ENCODE data around the gene FNDC1.

FNDC1 gene

GRCh38 chr6:159260208-159260607, 91.0 kb downstream of the FNDC1 start:
- no peak for TF ChIP-seq CTCF (IDR thresholded peaks at IDR 0.05)

- no peak for TF ChIP-seq CTCF (IDR thresholded peaks at IDR 0.05)
Observed at GRCh38 chr6:159261995-159262394, 92.8 kb downstream of the FNDC1 start.

- TF ChIP-seq CTCF (IDR thresholded peaks at IDR 0.05) = no peak
Observed at GRCh38 chr6:159262586-159262985, 93.4 kb downstream of the FNDC1 start.

GRCh38 chr6:159267165-159267564, 98.0 kb downstream of the FNDC1 start:
- TF ChIP-seq CTCF (IDR thresholded peaks at IDR 0.05) = no peak

- TF ChIP-seq CTCF (IDR thresholded peaks at IDR 0.05) = no peak
Observed at GRCh38 chr6:159268511-159268910, 99.3 kb downstream of the FNDC1 start.

- TF ChIP-seq CTCF (IDR thresholded peaks at IDR 0.05) = no peak
Observed at GRCh38 chr6:159271257-159271656, 102.1 kb downstream of the FNDC1 start.

- TF ChIP-seq CTCF (IDR thresholded peaks at IDR 0.05) = no peak
Observed at GRCh38 chr6:159278626-159279025, 109.4 kb downstream of the FNDC1 start.

GRCh38 chr6:159279790-159280277, 110.6 kb downstream of the FNDC1 start:
- TF ChIP-seq CTCF (IDR thresholded peaks at IDR 0.05) = no peak

All from LNCAP (cell line).